HK-2 (cell line): Measurements from ENCODE around the gene TMEM92.
A peak's percentile ranks its signal among the peaks of the same experiment; 100 is the strongest.
"Not testable (repeated sequence)": the region's sequence is repeated elsewhere in the genome, so short reads cannot be mapped to it uniquely, and the experiment has no call there.

Source experiments
- DNase-seq: peaks from one replicate; pipeline ENCODE4 v3.0.0-alpha.2; 2018; ENCODE audit not compliant: unreplicated experiment

Gene TMEM92

DNA sequence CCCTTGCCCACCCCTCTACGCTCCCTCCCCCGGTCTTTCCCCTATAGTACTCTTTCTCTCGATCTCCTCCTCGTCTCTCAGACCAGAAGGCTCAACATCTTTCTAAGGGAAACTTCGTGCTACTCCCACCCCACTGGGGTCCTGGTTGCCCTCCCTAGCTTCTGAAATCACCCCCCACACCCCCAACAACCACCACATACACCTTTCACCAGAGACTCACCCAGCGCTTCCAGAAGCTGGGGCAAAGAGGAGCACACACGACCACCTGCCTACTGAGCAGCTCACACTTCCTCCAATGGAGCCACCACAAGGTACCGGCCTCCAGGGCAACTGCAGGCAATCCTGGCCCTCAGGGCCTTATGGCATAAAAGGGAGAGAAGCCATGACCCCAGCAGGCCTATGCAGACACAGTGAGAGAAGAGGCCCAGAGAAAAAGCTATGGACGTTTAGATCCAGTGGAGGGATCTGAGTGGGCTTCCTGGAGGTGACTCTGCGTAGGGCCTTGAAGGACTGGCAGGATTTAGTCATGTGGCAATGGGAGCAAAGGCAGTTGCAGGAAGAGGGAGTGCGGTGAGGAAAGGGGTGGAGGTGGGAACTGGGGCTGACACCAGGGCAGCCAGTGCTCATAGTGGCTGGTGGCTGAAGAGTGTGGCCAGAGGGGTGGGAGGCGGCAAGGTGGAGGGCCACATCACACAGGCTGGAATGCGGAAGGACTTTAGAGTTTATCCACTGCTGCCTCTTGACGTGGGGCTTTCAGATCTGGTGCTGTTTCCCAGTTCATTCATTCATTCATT lies 12.1 kb upstream of the TMEM92 start:
- no peak for DNase-seq

DNA sequence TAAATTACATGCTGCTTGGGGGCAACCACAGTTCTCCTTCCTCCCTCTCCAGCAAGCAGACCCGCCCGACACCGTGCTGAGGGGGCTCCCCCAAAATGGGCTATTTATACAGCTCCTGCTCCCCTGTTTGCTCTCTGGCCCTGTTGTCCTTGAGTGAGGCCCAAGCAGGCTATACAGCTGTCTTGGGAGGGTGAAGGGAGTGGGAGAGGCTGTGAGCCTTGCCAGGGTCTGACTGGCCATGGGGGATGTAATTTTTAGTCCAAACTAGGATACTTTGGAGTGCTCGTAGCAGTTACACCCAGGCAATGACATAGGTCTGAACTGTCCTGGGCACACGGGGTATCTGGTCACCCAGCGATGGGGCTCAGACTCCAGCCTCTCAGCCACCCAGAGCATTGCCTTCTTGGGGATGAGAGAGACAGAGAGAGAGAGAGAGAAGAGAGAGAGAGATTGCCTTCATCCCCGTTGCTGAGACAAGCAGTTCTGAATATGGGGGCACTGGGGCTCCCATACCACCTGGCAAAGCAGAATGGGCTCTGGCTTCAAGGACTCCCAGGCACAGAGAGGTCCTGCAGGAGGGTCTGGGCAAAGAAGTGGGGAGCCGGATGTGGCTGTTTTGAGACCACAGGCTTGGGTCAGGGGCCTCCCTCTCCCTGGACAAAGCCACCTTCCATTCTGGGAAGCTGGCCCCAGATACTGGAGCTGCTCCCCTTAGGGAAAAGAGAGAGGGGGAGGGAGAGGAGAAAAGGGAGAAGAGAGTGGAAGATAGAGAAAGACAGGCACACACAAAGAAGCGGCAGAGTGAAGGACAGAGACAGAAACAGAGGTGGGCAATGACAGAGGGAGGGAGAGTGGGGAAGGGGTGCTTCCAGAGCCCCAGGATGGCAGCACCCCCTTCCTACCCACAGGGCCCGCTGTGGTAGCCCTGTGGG lies 10.7 kb upstream of the TMEM92 start:
- no peak for DNase-seq

DNA sequence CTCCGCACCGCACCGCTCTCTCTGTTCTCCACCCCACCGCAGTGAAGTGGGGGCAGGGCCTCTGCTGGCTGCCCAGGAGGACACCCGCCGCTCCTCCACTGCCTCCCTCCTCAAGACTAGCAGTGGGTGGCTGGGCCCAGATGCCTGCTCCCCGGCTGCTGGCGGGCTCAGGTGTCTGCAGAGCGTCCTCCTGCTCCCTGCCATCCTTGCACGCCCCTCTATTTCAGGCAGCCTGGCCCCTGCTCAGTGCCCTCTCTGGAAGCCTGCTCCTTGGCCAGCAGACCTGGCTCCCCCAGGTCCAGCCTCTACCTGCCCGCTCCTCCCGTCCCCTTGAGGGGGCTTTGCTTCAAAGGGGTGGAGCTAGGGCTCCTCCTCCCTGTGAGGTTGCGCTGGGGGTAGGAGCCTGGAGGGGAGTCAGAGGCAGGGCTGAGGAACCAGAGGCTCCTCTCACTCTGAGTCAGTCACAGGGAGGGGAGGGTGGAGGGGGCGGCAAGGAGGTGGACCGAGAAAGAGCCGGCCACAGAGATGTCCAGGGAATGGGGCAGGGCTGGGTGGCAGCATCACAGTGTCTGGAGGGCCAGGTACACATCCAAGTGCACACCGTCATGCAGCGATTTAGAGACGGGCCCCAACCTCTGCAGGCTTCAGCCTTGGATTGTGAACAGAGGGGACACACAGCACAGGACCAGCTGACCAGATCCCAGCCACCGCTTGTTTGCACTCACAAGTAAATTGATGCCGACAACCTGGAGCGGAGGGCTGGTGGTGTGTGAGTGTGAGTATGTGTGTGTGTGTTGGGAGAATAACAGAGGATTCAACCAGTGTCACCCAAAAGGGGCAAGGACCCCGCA lies 9.8 kb upstream of the TMEM92 start:
- peak; percentile 50 for DNase-seq

DNA sequence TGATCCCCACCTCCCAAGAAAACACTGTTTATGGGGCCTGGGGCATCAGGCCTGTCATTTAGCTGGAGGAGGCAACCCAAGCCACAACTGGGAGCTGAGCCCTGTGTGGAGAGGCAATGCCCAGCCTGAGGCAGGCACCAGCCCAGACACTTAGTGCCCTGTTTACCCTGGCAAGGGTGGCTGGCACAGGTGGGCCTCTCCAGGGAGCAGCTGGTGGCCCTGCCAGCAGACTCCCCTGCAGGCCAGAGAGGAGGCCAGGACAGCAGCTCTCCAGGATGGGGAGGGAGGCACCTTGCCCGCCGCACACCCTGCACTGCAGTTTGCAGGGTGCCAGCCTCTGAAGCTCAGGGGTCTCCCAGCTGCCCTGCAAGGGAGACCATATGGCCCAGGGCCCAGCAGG lies 9.1 kb upstream of the TMEM92 start:
- no peak for DNase-seq

DNA sequence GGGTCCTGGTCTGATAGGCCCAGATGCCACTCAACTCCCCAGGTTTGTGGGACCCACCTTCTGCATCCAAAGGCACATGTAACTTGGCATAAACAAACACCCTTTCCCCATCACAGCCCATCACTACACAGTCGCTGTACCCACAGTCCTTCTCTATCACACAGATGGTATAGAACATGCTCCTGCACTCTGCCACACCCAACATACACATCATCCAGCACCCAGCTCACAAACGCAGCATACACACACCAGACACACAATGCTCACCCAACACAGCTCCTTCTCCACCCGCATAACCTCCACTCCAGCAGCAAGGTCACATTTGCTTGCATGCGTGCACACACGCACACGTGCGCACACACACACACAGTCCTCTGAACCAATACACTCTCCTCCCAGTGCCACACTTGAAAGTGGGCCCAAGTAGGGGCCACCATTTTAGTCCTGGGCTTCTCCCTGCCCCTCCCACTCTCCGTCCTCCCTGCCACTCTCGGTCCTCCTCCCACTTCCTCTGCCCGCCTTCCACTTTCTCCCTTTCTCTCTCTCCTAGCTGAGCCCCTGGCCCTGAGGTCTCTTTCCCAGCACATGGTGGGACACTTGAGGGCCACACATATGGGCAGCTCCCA lies 8.5 kb upstream of the TMEM92 start:
- DNase-seq, result no peak

DNA sequence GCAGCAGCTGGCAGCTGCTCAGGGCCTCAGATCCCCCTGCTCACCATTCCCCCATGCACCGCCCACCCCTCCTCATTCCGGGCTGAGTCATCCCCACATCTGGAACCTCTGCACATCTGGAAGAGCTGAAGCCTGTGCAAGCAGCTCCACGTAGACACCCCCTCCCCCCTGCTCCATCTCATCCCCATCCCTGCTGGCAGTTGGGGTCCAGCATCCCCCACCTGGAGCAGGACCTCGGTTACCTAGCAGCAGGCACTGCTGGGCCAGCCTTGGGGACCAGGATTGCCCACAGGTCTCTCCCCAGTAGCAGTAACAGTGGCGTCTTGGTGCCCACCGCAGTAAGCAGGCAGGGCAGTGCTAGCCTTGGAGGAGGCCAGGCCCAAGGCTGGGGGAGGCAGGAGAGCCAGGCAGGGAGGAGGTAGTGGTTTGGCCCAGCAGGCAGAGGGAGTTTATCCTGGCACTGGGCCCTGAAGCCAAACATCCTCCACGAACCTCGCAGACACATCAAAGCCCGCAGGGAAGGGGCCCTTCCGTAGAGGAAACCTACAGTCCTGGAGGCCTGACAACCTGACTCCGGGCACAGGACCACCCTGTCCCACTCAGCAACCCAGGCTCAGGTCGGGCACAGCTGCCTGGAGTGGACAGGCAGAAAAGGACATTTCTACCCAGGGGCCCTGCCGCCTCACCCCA lies 7.7 kb upstream of the TMEM92 start:
- DNase-seq, result peak; percentile 51

DNA sequence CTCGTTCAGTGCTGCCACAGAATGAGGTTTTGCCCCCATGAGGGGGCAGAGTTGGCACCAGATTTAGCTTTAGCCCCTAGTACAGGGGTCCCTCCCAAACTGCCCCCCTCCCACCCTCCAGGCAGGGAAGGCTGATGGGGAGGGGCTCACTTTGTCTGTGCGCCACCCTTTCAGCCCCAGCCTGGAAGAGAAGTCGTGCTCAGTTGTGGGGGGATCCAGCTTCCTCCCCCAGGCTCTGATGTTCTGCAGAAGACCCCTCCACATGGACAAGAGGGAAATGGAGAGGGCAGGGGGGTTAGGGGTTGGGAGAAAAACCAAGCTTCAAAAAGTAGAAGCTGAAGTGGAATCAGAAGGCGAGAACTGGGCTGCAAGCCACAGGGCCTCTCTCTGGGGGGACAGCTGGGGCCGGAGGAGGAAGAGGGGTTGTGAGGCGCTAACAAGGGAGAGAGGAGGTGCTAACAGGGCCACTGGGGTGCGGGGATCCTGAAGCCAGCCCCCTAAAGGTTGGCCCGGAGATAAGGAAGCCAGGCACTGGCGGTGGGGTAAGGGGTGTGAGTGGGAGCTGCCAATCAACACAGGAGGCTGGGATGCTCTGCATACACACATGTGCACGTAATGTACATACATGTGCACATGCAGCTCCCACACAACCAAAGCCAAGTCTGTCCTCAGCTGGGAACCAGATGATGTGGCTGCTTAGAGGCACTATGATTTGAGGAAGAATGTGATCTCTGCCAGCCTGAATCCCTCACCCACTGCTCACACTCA lies 7.0 kb upstream of the TMEM92 start:
- DNase-seq, result no peak

DNA sequence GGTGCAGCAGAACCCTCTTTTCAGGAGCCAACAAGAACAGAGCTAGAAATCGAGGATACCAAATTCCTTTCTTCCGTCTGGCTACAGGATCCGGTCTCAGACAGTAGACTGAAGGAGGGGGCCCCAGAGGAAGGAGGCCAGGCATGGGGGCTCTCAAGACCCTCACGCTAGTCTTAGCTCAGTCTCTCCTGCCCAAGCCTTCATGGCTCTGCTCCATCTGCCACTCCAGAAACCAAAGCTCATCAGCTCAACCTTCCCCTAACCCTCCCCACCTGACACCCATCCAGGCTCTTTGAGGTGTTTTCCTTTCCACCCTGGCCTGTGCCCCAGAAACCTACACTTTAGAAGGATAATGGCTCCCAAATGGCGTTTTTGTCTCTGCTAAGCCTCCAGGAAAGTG lies 6.2 kb upstream of the TMEM92 start:
- DNase-seq, result no peak

DNA sequence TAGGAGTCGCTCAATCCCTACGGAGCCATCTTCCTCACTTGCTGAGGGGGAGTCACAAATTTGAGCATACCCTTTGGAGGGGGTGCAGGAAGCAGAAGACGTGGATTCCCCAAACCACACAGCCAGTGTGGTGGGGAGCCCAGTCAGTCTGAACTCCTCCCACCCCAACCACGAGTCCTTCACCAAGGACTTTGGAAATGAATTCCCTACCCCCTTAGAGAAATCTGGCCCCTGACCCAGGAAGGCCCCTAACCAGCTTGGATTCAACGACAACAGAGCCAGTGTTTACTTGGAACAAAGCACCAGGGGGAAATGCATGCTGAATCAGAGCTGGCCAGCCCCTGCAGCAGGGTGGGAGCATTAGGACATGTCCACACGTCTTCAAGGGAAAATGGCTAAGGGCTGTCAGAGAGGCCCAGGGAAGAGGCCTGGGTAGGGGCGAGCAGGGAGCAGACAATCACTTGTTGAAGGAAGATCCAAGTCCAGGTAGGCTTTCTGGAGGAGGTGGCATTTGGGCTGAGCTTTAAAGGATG lies 5.5 kb upstream of the TMEM92 start:
- no peak for DNase-seq

DNA sequence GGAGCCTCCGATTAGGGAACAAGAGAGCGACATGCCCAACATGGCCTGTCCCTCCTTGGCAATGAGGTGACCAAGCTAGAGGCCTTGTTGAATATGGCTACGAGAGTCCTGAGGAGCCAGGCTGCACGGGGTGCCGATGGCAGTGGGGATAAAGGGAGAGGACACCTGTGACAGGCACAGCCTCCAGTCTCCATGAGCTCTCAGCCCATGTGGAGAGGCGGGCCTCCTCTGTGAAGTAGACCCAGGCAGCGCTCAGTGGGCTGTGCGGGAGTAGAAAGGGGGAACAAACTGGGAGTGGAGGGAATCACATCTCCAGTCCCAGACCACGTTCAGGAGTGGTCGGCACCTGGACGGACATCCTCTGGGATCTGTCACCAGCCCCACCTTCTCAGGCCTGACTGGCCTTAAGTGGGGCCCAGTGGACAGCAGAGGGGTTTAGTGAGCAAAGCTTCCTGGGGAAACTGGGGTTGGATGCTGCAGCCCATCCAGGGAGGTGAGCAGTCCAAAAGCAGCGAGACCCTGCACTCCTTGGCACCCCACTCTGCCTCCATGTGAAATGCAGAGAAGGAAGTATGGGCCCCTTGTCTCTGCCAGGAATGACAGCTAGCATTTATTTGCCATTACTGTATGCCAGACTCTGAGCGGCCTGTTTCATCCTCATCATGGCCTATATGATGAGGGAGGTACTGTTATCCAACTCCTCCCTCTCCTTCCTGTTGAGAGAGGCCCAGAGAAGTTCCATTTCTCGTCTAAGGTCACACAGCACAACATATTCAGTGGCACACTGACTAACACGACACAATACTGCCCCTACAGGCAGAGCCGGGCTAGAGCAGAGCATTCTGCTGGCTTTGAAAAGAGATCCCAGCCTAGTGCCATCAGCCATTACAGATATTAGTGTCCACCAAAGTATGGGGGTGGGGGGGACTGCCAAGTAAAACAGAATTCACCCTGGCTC lies 4.5 kb upstream of the TMEM92 start:
- DNase-seq, result peak; percentile 70

DNA sequence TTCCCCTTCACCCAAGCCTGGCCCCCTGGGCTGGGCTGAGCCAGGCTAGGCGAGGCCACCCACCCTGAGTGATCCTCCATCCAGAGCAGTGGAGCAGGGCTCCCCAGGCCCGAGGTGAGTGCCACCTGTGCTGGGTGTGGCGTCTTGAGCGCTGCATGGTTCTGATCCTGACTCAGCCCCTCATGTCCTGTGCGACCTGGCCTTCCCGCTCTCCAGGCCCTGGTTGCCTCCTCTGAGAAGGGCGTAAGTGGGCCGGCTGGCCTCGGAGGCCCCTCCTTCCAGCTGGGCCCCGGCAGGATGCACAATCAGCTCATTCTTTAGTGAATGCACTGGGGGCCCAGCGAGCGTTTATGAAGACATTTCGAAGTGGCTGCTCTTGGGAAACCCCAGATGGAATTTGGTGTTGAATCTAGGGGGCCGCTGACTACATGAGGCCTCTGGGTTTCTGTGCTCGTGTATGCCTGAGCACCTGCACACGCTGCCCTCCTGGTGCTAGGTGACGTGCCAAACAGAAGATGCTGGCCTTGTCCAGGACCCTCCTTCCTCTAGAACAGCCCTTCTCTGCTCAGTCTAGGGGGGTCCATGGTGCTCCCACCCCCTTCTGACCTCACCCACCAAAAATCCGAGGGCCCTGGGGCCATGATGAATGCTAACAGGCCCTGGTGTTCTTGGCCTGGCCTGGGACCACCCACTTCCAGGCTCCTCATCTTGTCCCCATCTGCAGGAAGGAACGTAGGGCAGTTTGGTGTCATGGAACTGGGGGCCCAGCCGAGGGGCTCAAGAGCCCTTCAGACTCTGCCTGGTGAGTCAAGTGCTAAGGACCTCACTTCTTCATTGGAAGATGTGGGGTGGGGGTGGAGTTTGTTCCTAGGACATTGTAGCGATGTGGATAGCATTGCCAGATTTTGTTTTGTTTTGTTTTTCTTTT lies 3.6 kb upstream of the TMEM92 start:
- DNase-seq, result peak; percentile 36

DNA sequence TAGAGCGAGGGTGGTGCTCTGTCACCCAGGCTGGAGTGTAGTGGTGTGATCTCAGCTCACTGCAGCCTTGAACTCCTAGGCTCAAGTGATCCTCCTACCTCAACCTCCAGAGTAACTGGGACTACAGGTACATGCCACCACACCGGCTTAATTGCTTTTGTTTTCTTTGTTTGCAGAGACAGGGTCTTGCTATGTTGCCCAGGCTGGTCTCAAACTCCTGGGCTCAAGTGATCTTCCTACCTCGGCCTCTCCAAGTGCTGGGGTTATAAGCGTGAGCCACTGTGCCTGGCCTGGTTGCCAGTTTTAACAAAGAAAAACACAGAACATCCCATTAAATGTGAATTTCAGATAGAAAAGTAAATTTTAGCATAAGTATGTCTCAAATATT lies 2.9 kb upstream of the TMEM92 start:
- DNase-seq, result not testable (repeated sequence)

DNA sequence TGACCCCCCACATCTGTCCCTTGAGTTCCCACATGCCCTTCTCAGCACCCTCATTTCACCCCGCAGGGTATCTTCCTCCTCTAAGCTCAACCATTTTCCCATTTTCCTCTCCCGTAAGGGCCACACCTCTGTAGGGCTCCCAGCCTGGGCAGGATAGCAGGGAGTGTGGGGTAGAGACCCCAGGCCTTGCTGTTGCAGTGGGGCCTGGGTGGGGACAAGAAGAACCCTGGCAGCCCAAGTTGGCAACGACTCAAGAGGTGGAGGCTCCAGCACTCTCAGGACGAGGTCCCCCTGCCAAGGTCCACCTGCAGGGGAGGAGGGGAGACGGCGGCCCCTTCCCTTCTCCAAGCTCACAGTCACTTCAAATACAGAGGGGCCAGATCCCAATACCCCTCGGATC lies 2.0 kb upstream of the TMEM92 start:
- no peak for DNase-seq

DNA sequence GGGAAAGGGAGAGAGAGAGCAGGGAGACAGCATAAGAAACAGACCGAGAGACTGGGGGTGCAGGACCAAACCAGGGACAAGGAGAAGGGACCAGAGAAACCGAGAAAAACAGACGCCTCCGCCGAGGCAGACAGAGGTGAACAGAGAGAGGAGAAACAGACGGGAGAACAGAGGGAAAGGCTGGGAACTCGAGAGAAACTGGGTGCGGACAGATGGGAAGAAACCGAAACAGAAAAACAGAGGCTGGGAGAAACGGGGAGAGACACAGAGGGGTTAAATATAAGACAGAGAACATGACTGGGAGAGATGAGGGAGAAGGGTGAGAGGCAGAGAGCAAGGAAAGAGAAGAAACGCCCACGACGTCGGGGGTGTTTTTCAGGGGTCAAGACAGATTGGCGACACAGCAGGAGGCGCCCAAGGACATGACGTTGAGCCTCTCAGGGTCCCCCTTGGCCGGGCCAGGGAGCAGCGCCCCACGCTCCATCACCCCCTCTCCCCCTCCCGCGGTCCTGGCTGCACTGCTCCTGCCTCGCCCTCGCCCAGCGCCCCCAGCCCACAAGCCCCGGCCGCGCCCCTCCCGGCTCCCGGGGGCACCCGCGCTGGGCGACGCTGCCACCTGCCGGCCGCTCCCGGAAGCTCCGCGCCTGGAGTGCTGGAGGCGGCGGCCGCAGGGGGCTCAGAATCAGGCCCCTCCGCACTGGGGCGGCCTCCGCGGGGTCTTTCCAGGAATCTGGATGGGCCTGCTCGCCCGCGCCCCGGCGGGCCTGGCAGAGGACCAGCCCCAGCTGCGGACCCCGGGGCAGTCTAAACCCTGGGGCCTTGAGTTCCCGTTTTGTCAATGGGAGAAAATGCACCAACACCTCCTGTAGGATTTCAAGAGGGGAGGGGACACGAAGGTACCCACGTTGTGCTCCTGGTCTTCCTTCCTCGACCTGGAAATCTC lies 1.3 kb upstream of the TMEM92 start:
- DNase-seq, result peak; percentile 62

DNA sequence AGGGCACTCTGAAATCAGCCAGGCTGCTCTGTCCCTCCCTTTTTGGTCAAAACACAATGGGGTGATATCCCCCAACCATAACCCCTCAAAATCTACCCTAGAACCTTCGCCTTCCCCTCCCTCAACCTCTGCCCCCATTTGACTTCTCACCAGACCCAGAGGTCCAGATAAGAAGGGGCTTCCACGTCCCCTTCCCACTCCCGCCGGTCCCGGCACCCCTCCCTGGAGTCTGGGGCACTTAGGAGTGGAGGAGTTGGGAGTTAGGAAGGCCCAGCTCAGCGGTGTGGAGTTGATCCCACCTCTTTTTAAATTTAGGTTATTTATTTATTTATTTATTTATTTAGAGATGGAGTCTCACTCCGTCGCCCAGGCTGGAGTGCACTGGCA lies 619 bp upstream of the TMEM92 start:
- no peak for DNase-seq

DNA sequence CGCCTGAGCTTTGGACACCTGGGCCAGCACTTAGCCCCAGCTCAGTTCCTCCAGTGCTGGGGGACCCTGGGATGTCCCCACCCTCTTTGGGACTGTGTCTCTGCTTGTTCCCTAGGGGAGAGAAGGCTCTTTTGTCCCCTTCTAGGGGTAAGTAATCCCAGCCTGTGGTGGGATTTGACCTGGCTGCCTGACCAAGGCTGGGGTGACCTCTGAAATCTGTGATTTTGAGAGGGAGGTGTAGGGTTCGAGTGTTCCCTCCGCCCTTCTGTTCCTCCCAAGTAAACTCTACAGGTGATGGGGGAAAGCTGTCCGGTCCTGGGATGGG lies 593 bp downstream of the TMEM92 start:
- no peak for DNase-seq

DNA sequence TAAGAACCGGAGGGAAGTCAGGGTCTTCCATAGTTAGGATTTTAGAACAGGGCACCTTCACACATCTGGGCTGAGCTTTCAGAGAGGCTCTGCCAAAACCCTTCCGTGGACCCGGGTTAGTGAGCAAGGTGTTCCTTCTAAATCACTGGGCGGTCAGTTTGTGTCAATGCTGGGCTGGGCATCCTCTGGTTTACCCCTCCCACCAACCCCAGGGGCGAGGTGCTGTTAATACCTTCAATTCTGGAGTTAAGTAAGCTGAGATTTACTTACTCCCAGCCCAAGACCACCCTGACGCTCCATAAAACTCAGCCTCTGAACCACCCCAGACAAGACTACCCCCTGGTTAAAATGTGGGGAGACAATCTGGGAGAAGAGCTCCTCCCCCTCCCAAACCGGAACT lies 1.0 kb downstream of the TMEM92 start:
- DNase-seq, result no peak
